COLO829 (cell line): ENCODE results near the gene ABCA5.
"Not testable (repeated sequence)": the region's sequence is repeated elsewhere in the genome, so short reads cannot be mapped to it uniquely, and the experiment has no call there.

ENCODE experiments used
- DNase-seq: peaks from one replicate; pipeline ENCODE4 v3.0.0; 2012; ENCODE audit warnings: low spot score

Gene ABCA5

GRCh38 chr17:69331756-69332155 is 4.8 kb upstream of the ABCA5 start:
- no peak for DNase-seq

GRCh38 chr17:69326377-69327059 is 415 bp downstream of the ABCA5 start:
- peak; percentile 18 for DNase-seq

- no peak for DNase-seq
Observed at GRCh38 chr17:69325518-69326376, 1.2 kb downstream of the ABCA5 start.

- DNase-seq = no peak
Observed at GRCh38 chr17:69323806-69324205, 3.1 kb downstream of the ABCA5 start.

GRCh38 chr17:69320908-69321238 is 6.1 kb downstream of the ABCA5 start:
- no peak for DNase-seq

GRCh38 chr17:69320210-69320907 is 6.6 kb downstream of the ABCA5 start:
- no peak for DNase-seq

- no peak for DNase-seq
Observed at GRCh38 chr17:69317625-69318024, 9.3 kb downstream of the ABCA5 start.

- no peak for DNase-seq
Observed at GRCh38 chr17:69314246-69315065, 12.5 kb downstream of the ABCA5 start.

GRCh38 chr17:69305177-69305576 is 21.8 kb downstream of the ABCA5 start:
- no peak for DNase-seq

GRCh38 chr17:69302682-69303081 is 24.3 kb downstream of the ABCA5 start:
- no peak for DNase-seq

GRCh38 chr17:69300222-69300621 is 26.7 kb downstream of the ABCA5 start:
- no peak for DNase-seq

- DNase-seq = not testable (repeated sequence)
Observed at GRCh38 chr17:69298120-69298722, 28.7 kb downstream of the ABCA5 start.

- no peak for DNase-seq
Observed at GRCh38 chr17:69287168-69287567, 39.8 kb downstream of the ABCA5 start.

GRCh38 chr17:69286257-69286656 is 40.7 kb downstream of the ABCA5 start:
- no peak for DNase-seq

GRCh38 chr17:69284646-69285045 is 42.3 kb downstream of the ABCA5 start:
- DNase-seq = no peak

GRCh38 chr17:69282002-69282401 is 44.9 kb downstream of the ABCA5 start:
- no peak for DNase-seq

- DNase-seq = not testable (repeated sequence)
Observed at GRCh38 chr17:69276279-69276678, 50.7 kb downstream of the ABCA5 start.

GRCh38 chr17:69275751-69276150 is 51.2 kb downstream of the ABCA5 start:
- no peak for DNase-seq

- no peak for DNase-seq
Observed at GRCh38 chr17:69271023-69271422, 55.9 kb downstream of the ABCA5 start.

GRCh38 chr17:69269131-69269998 is 57.6 kb downstream of the ABCA5 start:
- DNase-seq = peak; percentile 23
